PFSK-1 (cell line): ENCODE measurements around the gene USP34.

ENCODE experiments used
- FOXP2 ChIP-seq: optimal IDR thresholded peaks from 2 replicates; pipeline ENCODE3; 2011; ENCODE audit warnings: borderline replicate concordance, control low read depth, inconsistent platforms; ENCODE audit not compliant: insufficient read depth; ENCODE audit errors: extremely low read length, extremely low read depth
- POLR2AphosphoS5 ChIP-seq: IDR thresholded peaks from 2 replicates; pipeline ENCODE4 v1.6.1; 2012; ENCODE audit warnings: low read depth, mild to moderate bottlenecking, control low read depth, low read length, moderate library complexity
- REST ChIP-seq, 2 experiments: IDR thresholded peaks; 2 replicates each; pipeline versions ENCODE4 v1.6.1 to v1.8.0; 2011 to 2012; ENCODE audit warnings: low read depth in 2 of 2, low read length in 2 of 2, control low read depth in 1 of 2, inconsistent platforms in 1 of 2, mild to moderate bottlenecking in 1 of 2, moderate library complexity in 1 of 2; ENCODE audit not compliant: insufficient read depth in 1 of 2
- SIN3A ChIP-seq: IDR thresholded peaks from 2 replicates; pipeline ENCODE4 v1.6.1; 2012; ENCODE audit warnings: mild to moderate bottlenecking, low read length, moderate library complexity, borderline replicate concordance; ENCODE audit not compliant: insufficient read depth
- TAF1 ChIP-seq: IDR thresholded peaks from 2 replicates; pipeline ENCODE4 v1.6.1; 2012; ENCODE audit warnings: low read length, control low read depth, borderline replicate concordance; ENCODE audit not compliant: insufficient read depth

The USP34 gene

GRCh38 chr2:61456070-61456745 is 14.7 kb downstream of the USP34 start:
- TF ChIP-seq POLR2AphosphoS5 (no peak), REST (IDR thresholded peaks at IDR 0.05; ENCODE audit: insufficient read depth in 1 of 2, low read depth in 2 of 2, low read length in 2 of 2) (no peak), TAF1 (no peak), SIN3A (no peak), FOXP2 (no peak)

- TF ChIP-seq FOXP2 (no peak), REST (IDR thresholded peaks at IDR 0.05; ENCODE audit: insufficient read depth in 1 of 2, low read depth in 2 of 2, low read length in 2 of 2) (no peak), TAF1 (no peak), POLR2AphosphoS5 (no peak), SIN3A (no peak)
Observed at GRCh38 chr2:61454383-61454782, 16.5 kb downstream of the USP34 start.

DNA sequence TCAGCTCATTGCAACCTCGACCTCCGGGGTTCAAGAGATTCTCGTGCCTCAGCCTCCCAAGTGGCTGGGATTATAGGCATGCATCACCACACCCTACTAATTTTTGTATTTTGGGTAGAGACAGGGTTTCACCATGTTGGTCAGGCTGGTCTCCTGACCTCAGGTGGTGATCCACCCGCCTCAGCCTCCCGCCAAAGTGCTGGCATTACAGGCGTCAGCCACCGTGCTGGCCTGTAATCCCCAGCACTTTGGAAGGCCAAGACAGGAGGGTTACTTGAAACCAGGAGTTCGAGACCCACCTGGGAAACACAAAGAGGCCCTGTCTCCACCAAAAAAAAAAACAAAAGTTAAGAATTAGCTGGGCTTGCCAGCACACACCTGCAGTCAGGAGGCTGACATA is 18.5 kb downstream of the USP34 start:
- TF ChIP-seq SIN3A, result no peak
- TF ChIP-seq TAF1, result no peak
- TF ChIP-seq FOXP2, result no peak
- no peak for TF ChIP-seq REST (IDR thresholded peaks at IDR 0.05; ENCODE audit: insufficient read depth in 1 of 2, low read depth in 2 of 2, low read length in 2 of 2)
- TF ChIP-seq POLR2AphosphoS5, result no peak

DNA sequence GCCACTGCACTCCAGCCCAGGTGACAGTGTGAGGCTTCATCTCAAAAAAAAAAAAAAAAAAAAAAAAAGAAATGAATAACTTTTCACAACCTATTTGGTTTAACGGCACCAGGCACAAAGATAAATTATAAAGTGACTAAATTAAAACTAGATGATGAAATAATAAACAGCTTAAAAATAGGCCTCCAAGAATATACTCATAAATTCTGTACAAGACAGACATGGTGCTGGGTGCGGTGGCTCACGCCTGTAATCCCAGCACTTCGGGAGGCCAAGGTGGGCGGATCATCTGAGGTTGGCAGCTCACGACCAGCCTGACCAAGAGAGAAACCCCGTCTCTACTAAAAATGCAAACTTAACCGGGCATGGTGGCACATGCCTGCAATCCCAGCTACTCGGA is 19.7 kb downstream of the USP34 start:
- TF ChIP-seq TAF1, result no peak
- TF ChIP-seq SIN3A, result no peak
- no peak for TF ChIP-seq REST (IDR thresholded peaks at IDR 0.05; ENCODE audit: insufficient read depth in 1 of 2, low read depth in 2 of 2, low read length in 2 of 2)
- no peak for TF ChIP-seq POLR2AphosphoS5
- no peak for TF ChIP-seq FOXP2
